HL-60 (cell line): Measurements from ENCODE around the gene NR2F1.

Source experiments
- CTCF ChIP-seq: IDR thresholded peaks from one replicate; pipeline ENCODE4 v1.5.1; 2011; ENCODE audit warnings: low read length, control low read depth, inconsistent platforms; ENCODE audit not compliant: insufficient read depth
- GABPA ChIP-seq: IDR thresholded peaks from 2 replicates; pipeline ENCODE4 v1.6.1; 2012; ENCODE audit warnings: low read depth
- POLR2AphosphoS5 ChIP-seq: IDR thresholded peaks from 2 replicates; pipeline ENCODE4 v1.6.1; 2012; ENCODE audit warnings: low read depth
- REST ChIP-seq: IDR thresholded peaks from 2 replicates; pipeline ENCODE4 v1.6.1; 2012; ENCODE audit warnings: low read depth; ENCODE audit not compliant: insufficient replicate concordance
- SPI1 ChIP-seq: IDR thresholded peaks from 2 replicates; pipeline ENCODE4 v1.6.1; 2012; ENCODE audit warnings: low read depth, mild to moderate bottlenecking, borderline replicate concordance

DNA sequence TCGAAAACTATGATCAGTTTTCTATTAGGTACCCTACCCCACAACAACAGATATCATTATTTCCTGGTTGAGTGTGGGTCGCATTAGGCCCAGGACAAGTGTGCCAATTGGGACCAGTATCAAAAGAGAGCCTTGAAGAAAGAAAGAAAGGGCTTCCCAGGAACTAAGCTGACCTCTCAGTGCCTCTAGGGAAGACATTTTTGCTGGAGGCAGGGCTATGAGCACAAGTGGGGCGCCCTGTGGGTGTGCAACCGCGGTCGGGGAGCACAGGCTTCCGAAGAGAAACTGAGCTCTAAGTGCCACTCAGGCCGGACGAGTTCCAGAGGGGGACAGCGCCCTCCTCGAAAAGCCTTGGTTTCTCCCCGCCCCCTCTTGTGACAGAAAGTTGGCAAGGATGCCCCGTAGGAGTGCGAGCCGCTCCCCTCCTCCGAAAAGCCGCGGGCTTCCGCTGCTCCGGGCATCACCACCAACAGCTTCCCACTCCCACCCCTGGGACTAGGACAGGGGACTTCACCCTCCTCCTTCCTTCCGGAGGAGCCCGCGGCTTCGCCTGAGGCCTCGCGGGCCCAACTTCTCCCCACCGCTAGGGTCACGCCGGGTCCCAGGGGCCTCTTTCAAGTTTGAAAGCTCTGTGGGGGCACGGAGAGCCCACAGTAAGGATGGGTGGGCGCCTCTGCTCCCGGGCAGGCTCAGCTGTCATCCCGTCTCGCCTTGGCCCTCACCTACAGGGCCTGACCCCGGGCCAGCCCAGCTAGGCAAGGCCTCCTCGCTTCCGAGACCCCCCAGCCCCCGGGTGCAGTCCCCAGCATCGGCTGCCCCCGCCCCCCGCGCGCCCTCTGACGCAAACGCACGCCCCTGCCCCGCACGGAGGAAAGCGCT lies 4.0 kb upstream of the NR2F1 start:
- no peak for TF ChIP-seq CTCF
- no peak for TF ChIP-seq POLR2AphosphoS5
- no peak for TF ChIP-seq REST
- no peak for TF ChIP-seq GABPA
- no peak for TF ChIP-seq SPI1
